HEK293T (cell line): ENCODE results near the gene ANO1.
A peak's percentile ranks its signal among the peaks of the same experiment; 100 is the strongest.

Experiments used
- CTCF ChIA-PET: fragments of 350-600 bp; formaldehyde crosslinking; extraction: SDS; loops from one replicate; lab custom pipeline; 2021; ENCODE audit warnings: antibody characterized with exemption, inconsistent platforms; lab: Yijun Ruan, JAX
- POLR2A ChIA-PET: fragments of 350-600 bp; formaldehyde crosslinking; extraction: SDS; loops from one replicate; lab custom pipeline; 2020; ENCODE audit warnings: antibody characterized with exemption, inconsistent platforms; lab: Yijun Ruan, JAX
- DNase-seq: peaks from one replicate; pipeline ENCODE4 v3.0.0; 2012; ENCODE audit warnings: mixed read lengths; ENCODE audit errors: extremely low spot score
- ARNT ChIP-seq: fragments of 450-650 bp; IDR thresholded peaks from 2 replicates; pipeline ENCODE4 v1.6.1; 2017; ENCODE audit warnings: mild to moderate bottlenecking
- BHLHE40 ChIP-seq: fragments of 450-650 bp; IDR thresholded peaks from 2 replicates; pipeline ENCODE4 v1.6.1; 2016; ENCODE audit warnings: mild to moderate bottlenecking, moderate library complexity, borderline replicate concordance
- CTBP1 ChIP-seq: fragments of 450-650 bp; IDR thresholded peaks from 2 replicates; pipeline ENCODE4 v1.6.1; 2016; ENCODE audit warnings: borderline replicate concordance
- ELF4 ChIP-seq: fragments of 450-650 bp; IDR thresholded peaks from 2 replicates; pipeline ENCODE4 v1.6.1; 2017; ENCODE audit warnings: antibody characterized with exemption
- FOXA1 ChIP-seq: fragments of 450-650 bp; IDR thresholded peaks from 2 replicates; pipeline ENCODE4 v1.6.1; 2016; ENCODE audit warnings: mild to moderate bottlenecking
- FOXK2 ChIP-seq: fragments of 450-650 bp; IDR thresholded peaks from 2 replicates; pipeline ENCODE4 v1.6.1; 2016; ENCODE audit warnings: mild to moderate bottlenecking
- FOXM1 ChIP-seq: fragments of 450-650 bp; IDR thresholded peaks from 2 replicates; pipeline ENCODE4 v1.6.1; 2017; ENCODE audit warnings: mild to moderate bottlenecking, borderline replicate concordance
- HDGF ChIP-seq: fragments of 450-650 bp; IDR thresholded peaks from 2 replicates; pipeline ENCODE4 v1.6.1; 2017; ENCODE audit warnings: antibody characterized with exemption, borderline replicate concordance
- L3MBTL2 ChIP-seq: fragments of 450-650 bp; conservative IDR thresholded peaks from 2 replicates; pipeline ENCODE4 v1.6.1; 2016; ENCODE audit warnings: mild to moderate bottlenecking
- LEF1 ChIP-seq: fragments of 450-650 bp; IDR thresholded peaks from 2 replicates; pipeline ENCODE4 v1.6.1; 2017; ENCODE audit warnings: mild to moderate bottlenecking, borderline replicate concordance
- NFRKB ChIP-seq: fragments of 450-650 bp; IDR thresholded peaks from 2 replicates; pipeline ENCODE4 v1.6.1; 2016; ENCODE audit warnings: mild to moderate bottlenecking, moderate library complexity
- SP1 ChIP-seq: fragments of 450-650 bp; IDR thresholded peaks from 2 replicates; pipeline ENCODE4 v1.6.1; 2017
- SUZ12 ChIP-seq: fragments of 450-650 bp; IDR thresholded peaks from 2 replicates; pipeline ENCODE4 v1.6.1; 2016; ENCODE audit warnings: mild to moderate bottlenecking
- TARDBP ChIP-seq: fragments of 450-650 bp; IDR thresholded peaks from 2 replicates; pipeline ENCODE4 v1.6.1; 2016
- ZNF384 ChIP-seq: fragments of 450-650 bp; IDR thresholded peaks from 2 replicates; pipeline ENCODE4 v1.6.1; 2016
- TF ChIP-seq, protein P1 (sequence below): fragments of 450-650 bp; IDR thresholded peaks from 2 replicates; pipeline ENCODE4 v1.6.1; 2016

The ANO1 gene

DNA sequence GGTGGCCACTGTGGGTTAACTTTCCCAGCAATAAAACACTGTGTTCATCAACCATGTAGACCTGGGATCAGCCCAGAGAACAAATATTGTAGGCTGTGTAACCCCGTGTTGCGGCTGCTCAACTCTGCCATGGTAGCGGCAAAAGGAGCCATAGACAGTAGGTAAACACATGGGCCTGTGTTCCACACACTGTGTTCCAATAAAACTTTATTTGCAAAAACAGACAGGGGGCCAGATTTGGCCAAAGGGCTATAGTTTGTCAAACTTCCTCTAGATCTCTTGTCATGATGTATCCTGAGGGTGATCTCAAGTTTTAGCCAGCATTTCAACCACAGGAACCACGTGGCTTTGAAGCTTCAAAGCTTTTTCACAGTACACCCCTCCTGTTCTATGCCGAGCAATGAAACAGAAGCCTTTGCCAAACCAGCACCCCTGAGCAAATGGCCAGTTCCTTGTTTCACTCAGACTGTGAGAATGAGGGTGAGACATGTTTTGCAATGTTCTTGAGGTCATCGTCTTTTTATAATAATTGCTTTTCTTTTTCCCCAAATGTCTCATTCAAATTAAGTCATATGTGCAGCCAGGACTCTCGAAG, 75.1 kb downstream of the ANO1 start:
- CTCF ChIA-PET: no interaction called here

DNA sequence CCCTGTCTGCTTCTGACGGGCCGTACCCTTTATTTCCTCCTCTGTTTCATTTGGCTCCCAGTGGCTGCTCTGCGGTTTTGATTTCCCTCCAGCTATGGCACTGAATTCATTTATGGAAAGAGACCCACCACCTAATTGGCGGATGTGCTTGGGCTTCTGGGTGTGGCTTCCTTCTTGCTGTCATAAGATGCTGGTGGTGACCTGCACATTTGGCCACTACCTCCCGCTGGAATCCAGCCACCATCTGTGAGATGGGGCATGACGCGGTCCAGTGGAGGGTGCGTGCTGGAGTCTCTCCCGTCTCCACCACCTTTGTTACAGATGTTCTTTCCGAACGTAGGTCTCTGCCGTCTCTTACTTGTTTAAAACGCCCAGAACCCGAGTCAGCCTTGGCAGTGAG, 77.3 kb downstream of the ANO1 start:
- POLR2A ChIA-PET: no interaction called here
- CTCF ChIA-PET: interaction anchor here (0.6 kb wide), 1 partner anchor 17 kb away, joined by 3 read pairs; no protein-coding TSS in a partner anchor

More for the DNA sequence above, 75.1 kb downstream of the ANO1 start:
- DNase-seq: no peak
- no peak for TF ChIP-seq CTBP1
- TF ChIP-seq, protein P1, sequence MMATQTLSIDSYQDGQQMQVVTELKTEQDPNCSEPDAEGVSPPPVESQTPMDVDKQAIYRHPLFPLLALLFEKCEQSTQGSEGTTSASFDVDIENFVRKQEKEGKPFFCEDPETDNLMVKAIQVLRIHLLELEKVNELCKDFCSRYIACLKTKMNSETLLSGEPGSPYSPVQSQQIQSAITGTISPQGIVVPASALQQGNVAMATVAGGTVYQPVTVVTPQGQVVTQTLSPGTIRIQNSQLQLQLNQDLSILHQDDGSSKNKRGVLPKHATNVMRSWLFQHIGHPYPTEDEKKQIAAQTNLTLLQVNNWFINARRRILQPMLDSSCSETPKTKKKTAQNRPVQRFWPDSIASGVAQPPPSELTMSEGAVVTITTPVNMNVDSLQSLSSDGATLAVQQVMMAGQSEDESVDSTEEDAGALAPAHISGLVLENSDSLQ: no peak
- POLR2A ChIA-PET: no interaction called here

DNA sequence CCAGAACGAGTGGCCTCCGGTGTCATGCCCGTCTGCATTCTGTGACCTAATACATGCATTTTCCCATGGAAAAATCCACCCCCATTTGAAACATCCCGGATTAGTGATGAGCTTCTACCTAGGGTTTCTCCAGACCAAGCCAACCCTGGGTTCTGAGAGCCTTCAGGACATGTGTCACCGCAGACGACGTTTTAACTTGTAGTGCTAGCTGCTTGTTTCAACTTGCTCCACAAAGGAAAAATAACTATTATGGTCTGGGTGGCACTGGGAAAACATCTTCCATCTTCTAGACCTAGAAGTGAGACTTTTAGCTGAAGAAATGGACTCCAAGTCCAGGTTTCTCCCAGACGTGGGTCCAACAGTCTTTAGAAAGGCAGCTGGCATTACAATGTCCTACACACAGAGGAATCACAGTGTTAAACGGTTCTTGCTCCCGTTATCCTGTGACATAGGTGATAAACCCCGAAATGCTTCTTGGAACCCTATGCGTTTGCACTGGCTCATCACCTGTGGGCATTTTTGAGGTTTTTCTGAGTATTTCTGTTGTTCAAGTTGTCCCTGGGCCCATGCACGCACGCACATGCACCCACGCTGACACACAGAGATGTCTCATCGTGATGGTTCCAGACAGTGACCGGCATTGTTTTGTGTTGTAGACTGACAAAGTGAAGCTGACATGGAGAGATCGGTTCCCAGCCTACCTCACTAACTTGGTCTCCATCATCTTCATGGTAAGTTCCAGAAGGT, 78.3 kb downstream of the ANO1 start:
- DNase-seq: no peak
- CTCF ChIA-PET: no interaction called here
- no peak for TF ChIP-seq NFRKB
- POLR2A ChIA-PET: no interaction called here

More for the DNA sequence above, 77.3 kb downstream of the ANO1 start:
- no peak for DNase-seq
- TF ChIP-seq SP1: no peak
- no peak for TF ChIP-seq ZNF384
- TF ChIP-seq BHLHE40: no peak
- no peak for TF ChIP-seq L3MBTL2
- no peak for TF ChIP-seq SUZ12

DNA sequence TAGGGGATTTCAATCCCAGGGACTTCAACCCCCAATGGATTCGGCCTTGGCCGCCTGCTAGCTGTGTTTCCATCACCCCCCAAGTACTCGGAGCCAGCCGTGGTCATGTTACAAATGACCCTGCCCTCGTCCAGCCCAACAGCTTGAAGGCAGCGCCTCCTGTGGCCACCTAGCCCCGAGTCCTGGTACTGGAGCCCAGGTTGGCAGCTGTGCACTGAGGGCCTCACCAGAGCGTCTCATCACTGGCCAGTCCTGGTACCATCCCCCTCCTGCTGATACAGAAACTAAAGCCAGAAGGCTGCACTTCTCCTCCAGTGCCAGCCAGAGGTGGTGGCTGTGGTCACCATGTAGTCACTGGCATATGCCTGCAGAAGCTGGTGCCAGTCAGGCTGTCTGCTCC, 80.1 kb downstream of the ANO1 start:
- TF ChIP-seq, protein P1: no peak
- TF ChIP-seq ZNF384 (no peak), HDGF (no peak), FOXA1 (no peak), BHLHE40 (no peak), FOXK2 (no peak), CTBP1 (no peak), LEF1 (no peak), FOXM1 (no peak), ELF4 (no peak), ARNT (no peak), L3MBTL2 (no peak), NFRKB (no peak), TARDBP (no peak), SUZ12 (no peak), SP1 (no peak)
- ChIA-PET CTCF (interaction anchor here (0.5 to 0.6 kb wide), 2 partner anchors 26 to 339 kb away, joined by 3 read pairs; no protein-coding TSS in a partner anchor), POLR2A (no interaction called here)
- peak; percentile 48 for DNase-seq

DNA sequence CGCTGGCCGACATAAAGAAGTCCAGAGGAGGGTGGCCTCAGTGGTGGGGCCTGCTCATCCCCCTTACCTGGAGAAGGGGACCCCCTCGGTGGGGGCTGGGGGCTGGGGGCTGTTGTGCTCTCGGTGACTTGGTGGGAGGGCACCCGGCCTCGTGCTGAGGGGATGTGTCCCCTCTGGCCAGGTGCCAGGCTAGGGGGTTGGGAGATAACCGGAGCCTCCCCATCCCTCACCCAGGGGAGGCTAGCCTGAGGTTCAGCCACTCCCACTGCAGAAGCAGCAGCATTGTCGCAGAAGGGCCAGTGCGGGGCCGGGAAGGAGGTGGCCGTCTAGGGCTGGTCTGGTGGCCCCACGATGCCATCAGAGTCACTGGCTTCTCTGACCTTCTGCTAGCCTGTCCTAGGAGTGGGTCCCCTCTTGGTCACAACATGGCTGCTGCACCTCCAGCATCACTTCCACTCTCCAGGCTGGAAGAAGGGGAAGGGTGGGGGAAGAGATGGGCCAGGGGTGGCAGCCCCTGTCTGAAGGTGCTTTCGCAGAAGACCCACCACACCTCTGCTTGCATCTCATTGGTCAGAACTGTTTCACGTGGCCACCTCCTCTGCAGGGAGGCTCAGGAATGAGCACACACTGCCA, 80.8 kb downstream of the ANO1 start:
- no peak for TF ChIP-seq SUZ12
- TF ChIP-seq ELF4: no peak
- no peak for TF ChIP-seq FOXA1
- TF ChIP-seq ARNT: no peak
- no peak for TF ChIP-seq CTBP1
- CTCF ChIA-PET: interaction anchor here (0.5 kb wide), 1 partner anchor 26 kb away, joined by 3 read pairs; no protein-coding TSS in a partner anchor
- POLR2A ChIA-PET: no interaction called here
- no peak for DNase-seq

DNA sequence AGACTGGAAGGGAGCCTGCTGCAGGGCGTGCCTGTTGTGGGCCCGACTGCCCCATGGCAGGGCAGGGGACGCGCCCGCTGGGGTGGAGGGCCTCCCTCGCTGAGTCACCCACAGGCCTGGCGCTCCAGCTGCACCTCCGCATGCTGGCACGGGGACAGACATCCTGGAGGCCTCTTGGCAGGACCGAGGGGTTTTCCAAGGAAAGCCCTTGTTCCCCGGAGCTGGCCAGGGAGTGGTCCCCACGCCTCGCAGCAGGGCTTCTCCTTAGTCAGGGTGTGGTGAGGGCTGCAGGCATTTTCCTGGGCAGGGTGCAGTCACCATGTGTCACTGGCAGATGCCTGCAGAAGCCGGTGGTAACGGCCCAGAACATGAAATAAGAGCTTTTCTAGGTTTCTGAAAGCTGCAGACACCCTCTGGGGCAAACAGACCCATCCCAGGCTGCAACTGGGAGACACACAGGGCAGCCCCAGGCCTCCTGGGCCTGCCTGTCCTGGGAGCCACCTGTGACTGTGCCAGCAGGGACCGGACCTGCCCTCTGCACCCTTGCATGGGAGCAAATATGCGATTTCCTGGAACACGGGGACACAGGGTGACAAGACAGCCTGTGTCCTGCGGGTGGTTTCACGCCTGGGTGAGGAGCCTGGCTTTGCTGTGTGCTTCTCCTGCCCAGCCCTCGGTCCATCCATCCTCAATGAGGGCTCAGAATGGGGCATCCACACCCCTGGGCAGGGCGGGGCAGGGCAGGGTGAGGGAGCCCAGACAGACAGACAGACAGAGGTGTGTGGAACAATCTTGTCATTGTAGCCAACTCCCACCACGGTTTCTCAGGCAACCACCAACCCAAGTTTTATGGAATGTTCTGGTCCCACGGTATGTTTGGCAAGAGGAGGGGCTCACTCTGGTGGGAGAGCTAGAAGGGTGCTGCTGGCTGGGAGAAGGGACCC, 81.8 kb downstream of the ANO1 start:
- ChIA-PET POLR2A (no interaction called here), CTCF (no interaction called here)
- TF ChIP-seq L3MBTL2 (no peak), BHLHE40 (no peak), HDGF (no peak), ARNT (no peak), CTBP1 (no peak), NFRKB (no peak), SP1 (no peak), LEF1 (no peak), ELF4 (no peak), SUZ12 (no peak), FOXK2 (no peak), FOXM1 (no peak), TARDBP (no peak), ZNF384 (no peak), FOXA1 (no peak)
- TF ChIP-seq, protein P1: no peak
- no peak for DNase-seq
